DMS 273 (cell line): Measurements from ENCODE around the gene COQ8A.
"Not testable (repeated sequence)": the region's sequence is repeated elsewhere in the genome, so short reads cannot be mapped to it uniquely, and the experiment has no call there.

Experiments used
- DNase-seq: peaks from one replicate; lab custom pipeline; 2025; ENCODE audit not compliant: unreplicated experiment; lab: John Stamatoyannopoulos, UW

COQ8A gene

DNA sequence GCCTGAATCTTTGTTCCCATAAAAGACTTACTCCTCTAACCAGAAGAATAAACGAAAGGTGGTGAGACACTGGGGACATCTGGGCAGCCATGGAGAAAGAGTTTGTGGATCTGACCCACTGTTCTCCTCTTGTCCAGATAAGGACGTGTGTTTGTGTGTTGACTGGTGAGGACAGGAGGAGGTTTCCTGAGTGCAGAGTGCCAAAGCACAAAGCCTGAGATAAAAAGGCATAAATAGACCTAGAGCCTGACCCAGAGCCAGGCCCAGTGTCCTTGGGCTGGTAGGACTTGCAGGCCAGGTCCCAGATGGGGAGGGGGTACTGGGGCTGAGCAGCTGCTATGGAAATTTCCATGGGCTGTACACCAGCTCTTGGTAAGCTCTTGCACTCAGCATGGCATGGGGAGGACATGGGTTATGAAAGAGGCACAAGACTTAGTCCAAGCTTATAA, 19.6 kb upstream of the COQ8A start:
- DNase-seq = no peak

DNA sequence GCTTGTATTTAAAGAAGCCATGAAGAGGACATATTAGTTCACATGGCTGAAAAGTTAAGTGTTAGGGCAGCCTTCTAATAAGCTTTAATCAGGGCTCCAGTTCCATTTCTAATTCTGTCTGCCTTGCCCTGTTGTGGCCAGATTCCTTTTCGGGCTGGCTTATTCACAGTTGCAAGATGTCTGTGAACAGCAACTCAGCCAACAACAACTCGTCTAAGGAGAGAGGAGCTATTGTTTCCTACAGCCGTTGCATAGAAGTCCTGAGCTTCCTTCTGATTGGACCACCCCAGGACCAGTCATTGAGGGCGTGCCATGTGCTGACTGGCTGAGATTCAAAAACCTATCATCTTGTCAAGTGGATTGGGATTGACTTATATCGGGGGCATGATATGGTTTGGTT, 18.6 kb upstream of the COQ8A start:
- DNase-seq = no peak

- not testable (repeated sequence) for DNase-seq
These were observed 10.6 kb upstream of the COQ8A start for GRCh38 chr1:226929260-226930111.

- no peak for DNase-seq
These were observed 5.4 kb upstream of the COQ8A start for GRCh38 chr1:226934483-226935237.

DNA sequence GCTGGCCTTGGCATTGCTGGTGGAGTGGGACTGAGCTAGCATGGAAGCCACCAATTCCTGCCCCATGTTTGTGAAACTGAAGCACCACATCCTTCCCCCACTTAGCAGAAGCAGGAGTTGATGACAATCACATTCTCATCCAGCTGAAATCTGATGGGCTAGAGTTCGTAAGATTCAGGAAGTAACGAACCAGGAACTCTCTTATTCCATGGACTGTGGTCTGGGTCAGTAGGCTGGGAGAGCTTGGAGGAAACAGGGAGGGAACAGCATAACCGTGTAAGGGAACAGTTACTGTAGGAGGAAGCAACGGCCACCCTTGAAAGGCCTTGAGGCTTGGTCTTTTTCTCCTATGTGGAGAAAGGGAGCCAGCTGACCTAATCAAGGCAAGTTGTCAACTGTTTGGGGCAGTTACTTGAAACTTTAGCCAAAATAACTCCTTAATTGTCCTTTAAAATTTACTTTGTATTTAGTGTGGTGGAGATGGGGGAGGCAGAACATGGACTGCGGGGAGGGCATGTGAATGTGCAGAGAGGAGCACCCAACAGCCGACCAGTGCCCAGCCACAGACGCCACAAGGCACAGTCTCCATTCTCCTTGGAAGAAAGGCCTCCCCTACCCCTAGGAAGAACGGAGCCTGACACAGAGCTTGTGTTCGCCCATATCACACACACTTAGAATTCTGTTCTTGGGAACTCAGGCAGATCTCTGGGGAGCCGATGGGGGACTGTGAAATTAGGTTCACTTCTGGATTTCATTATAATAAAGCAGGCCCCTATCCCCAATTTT, 2.0 kb upstream of the COQ8A start:
- DNase-seq = no peak

DNA sequence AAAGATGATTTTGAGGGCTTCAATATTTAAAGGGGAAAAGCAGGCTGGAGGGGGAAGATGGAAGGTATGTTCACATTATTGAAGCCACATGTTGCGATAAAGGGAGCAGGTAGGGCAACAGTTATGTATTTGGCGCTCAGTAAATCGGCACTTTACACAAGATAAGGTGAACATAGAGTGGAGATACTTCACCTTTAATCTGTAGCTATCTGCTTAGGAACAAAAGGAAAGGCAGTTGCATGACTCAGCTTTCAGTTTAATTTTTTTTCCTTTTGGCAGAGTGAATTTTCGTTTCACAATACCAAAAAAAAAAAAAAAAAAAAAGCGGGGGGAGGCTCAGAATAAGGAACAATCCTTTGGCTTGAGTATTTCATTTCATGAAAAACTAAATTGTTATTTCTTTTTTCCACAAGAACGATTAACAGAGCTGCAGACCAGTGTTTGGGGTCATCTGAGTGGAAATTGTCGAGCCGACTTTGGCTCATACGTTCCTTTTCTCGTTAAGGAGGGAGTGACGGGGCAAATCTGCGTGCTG, 1.1 kb upstream of the COQ8A start:
- peak; percentile 50 for DNase-seq

- DNase-seq = peak; percentile 92
These were observed 561 bp upstream of the COQ8A start for GRCh38 chr1:226939438-226940028.

DNA sequence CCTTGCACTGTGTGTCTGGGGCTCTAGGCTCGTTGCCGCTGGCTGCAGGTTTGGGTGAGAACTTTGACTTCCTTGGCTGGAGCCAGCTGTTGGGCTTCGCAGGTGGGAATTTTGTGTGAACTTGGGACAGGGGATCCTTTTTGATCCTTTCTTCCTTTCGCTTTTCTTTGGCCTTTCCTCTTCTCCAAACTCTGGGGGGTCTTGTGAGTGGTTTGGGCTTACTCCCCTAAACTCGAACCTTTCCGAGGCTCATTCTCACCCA, 643 bp downstream of the COQ8A start:
- no peak for DNase-seq

DNA sequence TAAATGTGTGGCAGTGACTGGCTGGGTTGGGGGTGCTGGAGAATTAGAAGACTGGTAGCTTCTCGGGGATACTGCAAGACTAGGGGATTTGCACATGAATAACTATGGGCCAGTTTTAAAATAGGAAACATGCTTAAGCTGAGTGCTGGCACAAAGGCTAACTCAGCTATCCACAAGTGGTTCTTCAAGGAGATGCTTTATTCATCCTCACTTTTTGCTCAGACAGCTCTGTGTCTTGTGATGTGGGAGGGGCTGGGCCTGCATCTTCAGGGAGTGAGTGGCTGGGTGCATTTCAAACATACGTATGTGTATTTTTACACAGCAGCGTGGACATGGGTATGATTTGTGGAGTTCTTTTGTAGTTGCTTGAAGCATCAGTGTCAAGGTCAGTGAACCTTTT, 2.3 kb downstream of the COQ8A start:
- DNase-seq = no peak

DNA sequence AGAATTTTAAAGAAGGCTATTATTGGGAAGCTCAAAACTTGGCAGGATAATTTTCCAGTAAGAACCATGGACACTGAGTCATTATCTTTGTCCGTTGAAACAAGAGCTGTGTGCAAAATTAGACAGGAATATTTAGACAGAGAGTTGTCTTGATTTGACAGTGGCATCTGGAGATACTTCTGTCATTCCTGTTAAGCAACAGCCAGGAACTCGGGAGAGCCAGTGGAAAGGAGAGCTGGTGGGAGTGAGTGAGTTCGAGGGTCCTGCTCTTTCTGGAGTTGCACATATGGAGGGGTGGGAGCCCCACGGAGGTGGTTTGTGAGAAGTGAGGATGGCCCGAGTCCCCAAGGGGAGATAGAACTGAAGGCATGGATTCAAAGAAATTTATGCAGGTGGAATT, 3.1 kb downstream of the COQ8A start:
- no peak for DNase-seq

DNA sequence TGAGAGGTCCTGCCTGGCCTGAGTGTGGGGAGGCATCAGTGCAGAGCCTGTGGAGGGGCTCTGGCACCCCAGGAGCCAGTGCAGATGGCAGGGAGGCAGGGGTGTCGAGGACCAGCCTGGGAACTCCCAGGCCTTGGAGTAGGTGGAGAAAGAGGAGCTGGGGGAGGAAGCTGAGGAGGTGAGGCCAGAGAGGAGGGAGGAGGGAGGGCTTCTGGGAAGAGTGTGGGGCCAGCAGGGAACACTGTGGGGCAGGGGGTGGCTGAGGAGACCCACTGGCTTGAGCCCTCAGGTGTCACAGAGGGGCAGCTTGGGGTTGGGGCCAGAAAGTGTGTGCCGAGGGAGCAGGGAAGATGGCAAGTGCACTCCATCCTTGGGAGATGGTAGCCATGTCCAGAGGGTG, 3.8 kb downstream of the COQ8A start:
- DNase-seq = no peak

- DNase-seq = peak; percentile 49
These were observed 5.2 kb downstream of the COQ8A start for GRCh38 chr1:226945106-226945857.

DNA sequence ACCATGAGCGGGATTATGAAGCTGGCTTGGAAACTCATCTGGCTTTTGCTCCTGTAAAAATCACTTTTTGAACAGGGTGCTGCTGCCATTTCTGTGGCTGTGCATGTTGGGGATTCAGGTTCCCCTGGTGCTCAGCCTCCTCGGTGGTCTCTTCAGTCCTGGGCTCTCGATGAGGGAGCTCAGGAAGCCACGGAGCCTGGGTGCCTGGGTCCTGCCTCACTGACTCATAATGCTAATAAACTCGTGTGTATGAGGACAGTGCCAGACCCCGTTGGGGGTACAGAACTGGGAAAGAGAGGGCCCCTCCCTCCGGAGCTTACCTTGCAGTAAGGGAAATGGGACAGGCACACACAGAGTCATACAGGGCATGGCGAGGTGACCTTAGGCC, 5.8 kb downstream of the COQ8A start:
- DNase-seq = no peak

DNA sequence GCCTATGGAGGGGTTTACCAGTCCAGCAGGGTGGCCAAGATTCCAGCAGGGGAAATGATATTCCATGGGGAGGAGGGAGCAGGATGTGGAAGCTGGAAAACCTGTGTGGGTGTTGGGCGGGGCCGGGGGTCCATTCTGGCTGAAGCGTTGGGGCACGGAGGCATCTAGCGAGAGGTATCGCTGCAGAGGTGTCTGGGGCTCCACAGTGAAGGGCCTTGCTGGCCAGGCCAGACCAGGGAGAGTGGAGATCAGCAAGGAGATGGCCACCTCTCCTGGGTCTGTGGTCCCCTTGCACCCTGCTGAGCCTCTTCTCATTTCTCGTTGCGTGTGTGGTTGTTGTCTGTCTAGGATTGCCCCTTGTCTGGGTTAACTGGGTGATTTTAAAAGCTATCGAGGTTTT, 6.2 kb downstream of the COQ8A start:
- DNase-seq = no peak

GRCh38 chr1:226946841-226947240, 6.7 kb downstream of the COQ8A start:
- peak; percentile 89 for DNase-seq

- no peak for DNase-seq
These were observed 8.0 kb downstream of the COQ8A start for GRCh38 chr1:226948051-226948450.

DNA sequence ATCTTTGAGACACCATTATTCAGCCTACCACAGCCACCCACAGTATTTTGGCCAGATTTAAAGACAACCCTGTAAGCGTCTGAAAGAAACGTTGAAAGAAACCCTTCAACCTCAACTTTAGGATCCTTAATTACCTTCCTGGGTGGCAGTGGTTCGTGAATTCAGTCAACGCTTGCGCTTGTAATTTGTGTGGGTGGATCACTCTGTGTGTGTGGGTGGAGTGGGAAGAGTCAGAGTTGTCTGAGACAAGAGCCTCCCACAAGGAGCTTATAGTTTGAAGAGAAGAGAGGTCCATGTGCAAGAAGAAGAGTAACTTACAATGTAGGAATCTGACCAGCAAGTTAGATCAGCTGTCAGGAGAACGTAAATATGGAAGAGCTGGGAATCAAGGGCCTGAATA, 8.4 kb downstream of the COQ8A start:
- no peak for DNase-seq

- no peak for DNase-seq
These were observed 8.9 kb downstream of the COQ8A start for GRCh38 chr1:226948996-226949395.

GRCh38 chr1:226949401-226949800, 9.3 kb downstream of the COQ8A start:
- DNase-seq = no peak

- DNase-seq = no peak
These were observed 10.2 kb downstream of the COQ8A start for GRCh38 chr1:226950316-226950715.
